H9 (cell line): ENCODE measurements around the gene OR8B12. TPM values are rescaled to one million over a fixed set of nuclear protein-coding genes. Genes with fewer than 3 reads are reported as not detected.

Experiments used
- DNase-seq: peaks from one replicate; pipeline ENCODE4 v3.0.0-alpha.2; 2017
- H2AFZ ChIP-seq: one replicate; pipeline ENCODE4 v1.6.1; 2013; ENCODE audit warnings: mild to moderate bottlenecking, low read length, control low read depth, moderate library complexity
- H2AK5ac ChIP-seq: 2 replicates; pipeline ENCODE4 v1.6.1; 2013; ENCODE audit warnings: low read length, control low read depth, mixed read lengths; ENCODE audit not compliant: insufficient read length
- H2BK120ac ChIP-seq: one replicate; pipeline ENCODE4 v1.6.1; 2013; ENCODE audit warnings: low read depth, mild to moderate bottlenecking, low read length, control low read depth, inconsistent platforms; ENCODE audit not compliant: poor library complexity, severe bottlenecking
- H2BK12ac ChIP-seq: 2 replicates; pipeline ENCODE4 v1.6.1; 2013; ENCODE audit warnings: low read length, control low read depth, mixed read lengths, low read depth; ENCODE audit not compliant: insufficient read length
- H2BK15ac ChIP-seq: 2 replicates; pipeline ENCODE4 v1.6.1; 2013; ENCODE audit warnings: low read depth, low read length, control low read depth
- H2BK20ac ChIP-seq: one replicate; pipeline ENCODE4 v1.6.1; 2013; ENCODE audit warnings: low read depth, mild to moderate bottlenecking, low read length, control low read depth, inconsistent platforms; ENCODE audit not compliant: poor library complexity, severe bottlenecking
- H2BK5ac ChIP-seq: 2 replicates; pipeline ENCODE4 v1.6.1; 2013; ENCODE audit warnings: low read length, control low read depth, mixed read lengths; ENCODE audit not compliant: insufficient read length
- H3K14ac ChIP-seq: 2 replicates; pipeline ENCODE4 v1.6.1; 2013; ENCODE audit warnings: low read length, control low read depth; ENCODE audit not compliant: insufficient read depth
- H3K18ac ChIP-seq: 2 replicates; pipeline ENCODE4 v1.6.1; 2013; ENCODE audit warnings: low read depth, mild to moderate bottlenecking, mixed read lengths, low read length, control low read depth; ENCODE audit not compliant: insufficient read length
- H3K23ac ChIP-seq: 2 replicates; pipeline ENCODE4 v1.6.1; 2013; ENCODE audit warnings: low read length, control low read depth, mixed read lengths, low read depth; ENCODE audit not compliant: insufficient read length
- H3K23me2 ChIP-seq: 2 replicates; pipeline ENCODE4 v1.6.1; 2013; ENCODE audit warnings: low read depth, mild to moderate bottlenecking, mixed read lengths, low read length, control low read depth; ENCODE audit not compliant: insufficient read length, poor library complexity, severe bottlenecking
- H3K27ac ChIP-seq: 2 replicates; pipeline ENCODE4 v1.5.1; 2013; ENCODE audit warnings: low read length, control low read depth, mixed read lengths, low read depth; ENCODE audit not compliant: insufficient read length
- H3K27me3 ChIP-seq: 2 replicates; pipeline ENCODE4 v1.6.1; 2013; ENCODE audit warnings: low read length, control low read depth, inconsistent platforms; ENCODE audit not compliant: insufficient read depth
- H3K4ac ChIP-seq: 2 replicates; pipeline ENCODE4 v1.6.1; 2013; ENCODE audit warnings: low read depth, mild to moderate bottlenecking, control low read depth, inconsistent platforms, low read length, moderate library complexity
- H3K4me1 ChIP-seq: 2 replicates; pipeline ENCODE4 v1.6.1; 2013; ENCODE audit warnings: low read length, control low read depth, inconsistent platforms; ENCODE audit not compliant: insufficient read depth
- H3K4me2 ChIP-seq: 2 replicates; pipeline ENCODE4 v1.6.1; 2013; ENCODE audit warnings: low read length, control low read depth, mixed read lengths; ENCODE audit not compliant: insufficient read length, insufficient read depth
- H3K56ac ChIP-seq: 2 replicates; pipeline ENCODE4 v1.6.1; 2013; ENCODE audit warnings: low read depth, mild to moderate bottlenecking, mixed read lengths, low read length, control low read depth; ENCODE audit not compliant: insufficient read length
- H3K79me1 ChIP-seq: 2 replicates; pipeline ENCODE4 v1.6.1; 2013; ENCODE audit warnings: low read depth, mild to moderate bottlenecking, moderate library complexity, low read length, control low read depth, inconsistent platforms; ENCODE audit not compliant: insufficient read depth, poor library complexity, severe bottlenecking
- H3K79me2 ChIP-seq: 2 replicates; pipeline ENCODE4 v1.6.1; 2013; ENCODE audit warnings: low read length, control low read depth, inconsistent platforms; ENCODE audit not compliant: insufficient read depth
- H3K9ac ChIP-seq: 2 replicates; pipeline ENCODE4 v1.6.1; 2013; ENCODE audit warnings: low read length, control low read depth, mixed read lengths; ENCODE audit not compliant: insufficient read length; ENCODE audit errors: extremely low read depth
- H3K9me3 ChIP-seq: one replicate; pipeline ENCODE4 v1.6.1; 2013; ENCODE audit warnings: low read depth, low read length, inconsistent platforms; ENCODE audit not compliant: control insufficient read depth
- H3T11ph ChIP-seq: one replicate; pipeline ENCODE4 v1.6.1; 2013; ENCODE audit warnings: mild to moderate bottlenecking, low read length, control low read depth, inconsistent platforms
- H4K20me1 ChIP-seq: one replicate; pipeline ENCODE4 v1.6.1; 2013; ENCODE audit not compliant: control insufficient read depth, insufficient read length, insufficient read depth
- H4K5ac ChIP-seq: 2 replicates; pipeline ENCODE4 v1.6.1; 2013; ENCODE audit warnings: low read depth, mild to moderate bottlenecking, mixed read lengths, low read length, control low read depth; ENCODE audit not compliant: insufficient read length
- H4K8ac ChIP-seq: replicated peaks from 2 replicates; pipeline ENCODE4 v1.6.1; 2013; ENCODE audit warnings: low read length, control low read depth, mixed read lengths, low read depth; ENCODE audit not compliant: insufficient read length
- H4K91ac ChIP-seq: 2 replicates; pipeline ENCODE4 v1.6.1; 2013; ENCODE audit warnings: low read depth, mild to moderate bottlenecking, moderate library complexity, mixed read lengths, low read length, control low read depth; ENCODE audit not compliant: insufficient read length
- H3K27ac Mint-ChIP-seq, 3 experiments: 2 replicates in 2 of 3; 3 replicates in 1 of 3; pipeline ENCODE4 v1.8.0; 2020 to 2021; ENCODE audit warnings: mixed read lengths in 3 of 3, mild to moderate bottlenecking in 1 of 3, moderate library complexity in 1 of 3
- H3K27me3 Mint-ChIP-seq: 2 replicates; pipeline ENCODE4 v1.8.0; 2021; ENCODE audit warnings: low read depth, mild to moderate bottlenecking, moderate library complexity, mixed read lengths
- H3K36me3 Mint-ChIP-seq, 3 experiments: 2 replicates in 2 of 3; 3 replicates in 1 of 3; pipeline ENCODE4 v1.8.0; 2020 to 2021; ENCODE audit warnings: low read depth in 3 of 3, mixed read lengths in 3 of 3; ENCODE audit not compliant: insufficient read depth in 1 of 3
- H3K4me1 Mint-ChIP-seq, 2 experiments: 2 replicates each; pipeline ENCODE4 v1.8.0; 2020; ENCODE audit warnings: mixed read lengths in 2 of 2
- H3K4me3 Mint-ChIP-seq, 2 experiments: 2 replicates in 1 of 2; 3 replicates in 1 of 2; pipeline ENCODE4 v1.8.0; 2020 to 2021; ENCODE audit warnings: mild to moderate bottlenecking in 2 of 2, mixed read lengths in 2 of 2, moderate library complexity in 1 of 2
- H3K9me3 Mint-ChIP-seq, 2 experiments: 2 replicates in 1 of 2; 3 replicates in 1 of 2; pipeline ENCODE4 v1.8.0; 2020; ENCODE audit warnings: mild to moderate bottlenecking in 2 of 2, mixed read lengths in 2 of 2, moderate library complexity in 1 of 2
- WGBS: extraction: QIAGEN DNeasy Blood & Tissue Kit; methylation state at CpG from one replicate; pipeline ENCODE4 v1.1.7; 2013; ENCODE audit warnings: missing lambda C conversion rate, low lambda C conversion rate, mixed read lengths; ENCODE audit not compliant: insufficient read length; ENCODE audit errors: extremely low coverage; 5-methylcytosine and 5-hydroxymethylcytosine counted together
- total RNA-seq: library from RNA; stranded (reverse); gene quantifications from 2 replicates; pipeline ENCODE4 v1.2.1, GENCODE V29; 2021
- TF ChIP-seq, protein P1 (sequence below): fragments of 200-600 bp; sonication (generic); conservative IDR thresholded peaks from 3 replicates; pipeline ENCODE4 v1.8.0; 2021; ENCODE audit warnings: antibody characterized with exemption, mild to moderate bottlenecking

OR8B12 gene
- total RNA-seq, 1 experiment from 2014 or later = not detected

- no peak overlapping the region for H3K18ac ChIP-seq
- no peaks in the 10 kb centered on the region for H3K4me1 ChIP-seq
- no peak overlapping the region for H2BK120ac ChIP-seq
- H3K27me3 ChIP-seq = no peaks in the 10 kb centered on the region
- no peak overlapping the region for H4K5ac ChIP-seq
- Mint-ChIP-seq H3K27ac (no peak overlapping the region), H3K4me3 (no peak overlapping the region), H3K9me3 (peaks cover 0 to 4% of the 10 kb centered on the region in 2 experiments; a peak in 3 of 5 replicates), H3K36me3 (no peaks in the 10 kb centered on the region), H3K27me3 (peaks cover 7% of the 10 kb centered on the region), H3K4me1 (no peaks in the 10 kb centered on the region)
- H3T11ph ChIP-seq = no peak overlapping the region
- H3K79me2 ChIP-seq = no peaks in the 10 kb centered on the region
- no peak overlapping the region for H3K23ac ChIP-seq
- no peaks in the 10 kb centered on the region for H3K23me2 ChIP-seq
- H4K8ac ChIP-seq = no peak overlapping the region
- TF ChIP-seq, protein P1, sequence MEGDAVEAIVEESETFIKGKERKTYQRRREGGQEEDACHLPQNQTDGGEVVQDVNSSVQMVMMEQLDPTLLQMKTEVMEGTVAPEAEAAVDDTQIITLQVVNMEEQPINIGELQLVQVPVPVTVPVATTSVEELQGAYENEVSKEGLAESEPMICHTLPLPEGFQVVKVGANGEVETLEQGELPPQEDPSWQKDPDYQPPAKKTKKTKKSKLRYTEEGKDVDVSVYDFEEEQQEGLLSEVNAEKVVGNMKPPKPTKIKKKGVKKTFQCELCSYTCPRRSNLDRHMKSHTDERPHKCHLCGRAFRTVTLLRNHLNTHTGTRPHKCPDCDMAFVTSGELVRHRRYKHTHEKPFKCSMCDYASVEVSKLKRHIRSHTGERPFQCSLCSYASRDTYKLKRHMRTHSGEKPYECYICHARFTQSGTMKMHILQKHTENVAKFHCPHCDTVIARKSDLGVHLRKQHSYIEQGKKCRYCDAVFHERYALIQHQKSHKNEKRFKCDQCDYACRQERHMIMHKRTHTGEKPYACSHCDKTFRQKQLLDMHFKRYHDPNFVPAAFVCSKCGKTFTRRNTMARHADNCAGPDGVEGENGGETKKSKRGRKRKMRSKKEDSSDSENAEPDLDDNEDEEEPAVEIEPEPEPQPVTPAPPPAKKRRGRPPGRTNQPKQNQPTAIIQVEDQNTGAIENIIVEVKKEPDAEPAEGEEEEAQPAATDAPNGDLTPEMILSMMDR = no peak
- H3K9me3 ChIP-seq = no peaks in the 10 kb centered on the region
- H2BK20ac ChIP-seq = no peak overlapping the region
- no peak overlapping the region for H2BK15ac ChIP-seq
- no peak overlapping the region for H3K27ac ChIP-seq
- H2BK12ac ChIP-seq = no peak overlapping the region
- no peak overlapping the region for H3K9ac ChIP-seq
- no peak overlapping the region for H2AK5ac ChIP-seq
- H4K91ac ChIP-seq = no peak overlapping the region
- H3K4me2 ChIP-seq = no peak overlapping the region
- no peaks in the 10 kb centered on the region for H3K79me1 ChIP-seq
- WGBS = no CpG with 5 or more reads among the region's 4 CpGs
- no peaks in the 10 kb centered on the region for H4K20me1 ChIP-seq
- no peak overlapping the region for H3K4ac ChIP-seq
- no peak overlapping the region for H3K56ac ChIP-seq
- DNase-seq = no peak
- H2AFZ ChIP-seq = no peak overlapping the region
- H3K14ac ChIP-seq = no peak overlapping the region
- no peak overlapping the region for H2BK5ac ChIP-seq
Measured at GRCh38 chr11:124551987-124552386, 8.5 kb upstream of the OR8B12 start.
